MCF 10A (cell line): ENCODE measurements around the gene PTPRM. TPM values are rescaled to one million over a fixed set of nuclear protein-coding genes. Genes with fewer than 3 reads are reported as not detected.
A peak's percentile ranks its signal among the peaks of the same experiment; 100 is the strongest.

ENCODE experiments used
- BruUV-seq: library from RNA; stranded (reverse); fragments of 400-500 nt; replicated peaks from 2 replicates; lab custom pipeline; 2021; lab: Mats Ljungman, UMichigan
- CTCF ChIA-PET: fragments of 300-600 bp; sonication (Branson Sonifier 250); formaldehyde crosslinking; extraction: SDS; loops from one replicate; lab custom pipeline; 2021; ENCODE audit warnings: antibody characterized with exemption, inconsistent platforms; lab: Yijun Ruan, JAX
- POLR2A ChIA-PET: fragments of 300-600, 350-650 bp; sonication (Branson Sonifier 250); formaldehyde crosslinking; extraction: SDS; loops from one replicate; lab custom pipeline; 2020; ENCODE audit warnings: antibody characterized with exemption, inconsistent platforms; lab: Yijun Ruan, JAX
- DNase-seq: peaks from one replicate; pipeline ENCODE4 v3.0.0-alpha.2; 2018; ENCODE audit not compliant: unreplicated experiment
- H3K27ac Mint-ChIP-seq: one replicate; pipeline ENCODE4 v1.8.0; 2022; ENCODE audit warnings: mild to moderate bottlenecking, low read depth, mixed read lengths; ENCODE audit not compliant: unreplicated experiment
- H3K27me3 Mint-ChIP-seq: one replicate; pipeline ENCODE4 v1.8.0; 2022; ENCODE audit warnings: mixed read lengths; ENCODE audit not compliant: insufficient read depth, unreplicated experiment
- H3K36me3 Mint-ChIP-seq: one replicate; pipeline ENCODE4 v1.8.0; 2022; ENCODE audit warnings: mild to moderate bottlenecking, moderate library complexity, mixed read lengths; ENCODE audit not compliant: insufficient read depth, unreplicated experiment
- H3K4me1 Mint-ChIP-seq: one replicate; pipeline ENCODE4 v1.8.0; 2022; ENCODE audit warnings: mixed read lengths; ENCODE audit not compliant: insufficient read depth, unreplicated experiment
- H3K4me3 Mint-ChIP-seq: one replicate; pipeline ENCODE4 v1.8.0; 2022; ENCODE audit warnings: mild to moderate bottlenecking, moderate library complexity, mixed read lengths; ENCODE audit not compliant: unreplicated experiment
- H3K9me3 Mint-ChIP-seq: one replicate; pipeline ENCODE4 v1.8.0; 2022; ENCODE audit warnings: mixed read lengths; ENCODE audit not compliant: unreplicated experiment
- intact Hi-C: fragments of 100-400 bp; cut with micrococcal nuclease; formaldehyde crosslinking; loops from 2 replicates; pipeline ENCODE4 v1.14.1; 2022
- total RNA-seq: library from RNA; stranded (reverse); gene quantifications from 2 replicates; pipeline ENCODE4 v1.2.3, GENCODE V29; 2022
- TF ChIP-seq, protein P1 (sequence below): fragments of 200-600 bp; IDR thresholded peaks from one replicate; pipeline ENCODE4 v1.8.0; 2022; ENCODE audit warnings: antibody characterized with exemption, mild to moderate bottlenecking; ENCODE audit not compliant: unreplicated experiment

Gene PTPRM
- total RNA-seq, 1 experiment from 2014 or later = 82.8 TPM

DNA sequence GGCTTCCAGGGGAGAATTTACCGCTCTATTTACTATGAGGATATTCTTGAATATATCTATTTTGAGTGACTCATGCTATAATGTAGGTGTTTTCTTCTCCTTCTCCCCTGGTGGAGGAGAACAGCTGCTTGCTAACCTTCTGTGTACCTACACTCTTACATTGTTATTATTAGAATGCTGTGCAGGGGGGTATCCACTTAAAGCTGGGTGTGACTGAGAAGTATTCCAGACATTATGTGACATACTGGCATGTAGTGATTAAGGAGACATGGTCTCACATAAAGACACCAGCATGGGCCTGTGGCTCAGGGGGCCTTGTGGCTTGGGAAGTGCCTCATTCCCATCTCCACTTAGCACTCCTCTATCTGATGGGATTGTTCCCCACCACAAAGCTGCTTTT is 287.9 kb downstream of the PTPRM start:
- TF ChIP-seq, protein P1, sequence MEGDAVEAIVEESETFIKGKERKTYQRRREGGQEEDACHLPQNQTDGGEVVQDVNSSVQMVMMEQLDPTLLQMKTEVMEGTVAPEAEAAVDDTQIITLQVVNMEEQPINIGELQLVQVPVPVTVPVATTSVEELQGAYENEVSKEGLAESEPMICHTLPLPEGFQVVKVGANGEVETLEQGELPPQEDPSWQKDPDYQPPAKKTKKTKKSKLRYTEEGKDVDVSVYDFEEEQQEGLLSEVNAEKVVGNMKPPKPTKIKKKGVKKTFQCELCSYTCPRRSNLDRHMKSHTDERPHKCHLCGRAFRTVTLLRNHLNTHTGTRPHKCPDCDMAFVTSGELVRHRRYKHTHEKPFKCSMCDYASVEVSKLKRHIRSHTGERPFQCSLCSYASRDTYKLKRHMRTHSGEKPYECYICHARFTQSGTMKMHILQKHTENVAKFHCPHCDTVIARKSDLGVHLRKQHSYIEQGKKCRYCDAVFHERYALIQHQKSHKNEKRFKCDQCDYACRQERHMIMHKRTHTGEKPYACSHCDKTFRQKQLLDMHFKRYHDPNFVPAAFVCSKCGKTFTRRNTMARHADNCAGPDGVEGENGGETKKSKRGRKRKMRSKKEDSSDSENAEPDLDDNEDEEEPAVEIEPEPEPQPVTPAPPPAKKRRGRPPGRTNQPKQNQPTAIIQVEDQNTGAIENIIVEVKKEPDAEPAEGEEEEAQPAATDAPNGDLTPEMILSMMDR = no peak
- Mint-ChIP-seq H3K27me3 (no peaks in the 10 kb centered on the region), H3K27ac (peak overlapping the region; percentile 42), H3K9me3 (peaks cover 15% of the 10 kb centered on the region), H3K36me3 (no peaks in the 10 kb centered on the region), H3K4me3 (no peak overlapping the region), H3K4me1 (peaks cover 28% of the 10 kb centered on the region)
- intact Hi-C loops = no loop called here
- no peak for DNase-seq
- POLR2A ChIA-PET = no interaction called here
- BruUV-seq = no TSS peak
- CTCF ChIA-PET = interaction anchor here (0.7 to 1.0 kb wide), 3 partner anchors 9 to 126 kb away, joined by 3 read pairs; no protein-coding TSS in a partner anchor

DNA sequence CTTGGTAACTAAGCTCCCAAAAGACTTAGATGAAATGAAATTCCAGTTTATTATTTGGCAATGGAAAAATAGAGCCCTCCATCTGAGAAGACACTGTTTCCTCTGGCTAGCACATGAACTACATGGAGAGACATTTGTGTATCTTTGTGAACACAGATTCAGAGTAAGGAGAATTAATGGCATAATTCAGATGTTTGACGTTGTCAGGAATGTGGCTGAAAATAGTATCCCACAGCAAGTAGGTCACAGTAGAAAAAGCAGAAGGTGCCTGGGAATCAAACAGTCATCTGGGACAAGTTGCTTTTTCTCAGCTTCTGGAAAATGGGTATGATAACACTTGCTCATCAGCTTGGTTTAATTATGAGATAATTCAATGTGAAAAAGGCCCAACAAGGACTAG is 288.6 kb downstream of the PTPRM start:
- Mint-ChIP-seq H3K27ac (peak overlapping the region; percentile 42), H3K36me3 (no peaks in the 10 kb centered on the region), H3K9me3 (peaks cover 15% of the 10 kb centered on the region), H3K4me1 (peaks cover 28% of the 10 kb centered on the region), H3K4me3 (no peak overlapping the region), H3K27me3 (no peaks in the 10 kb centered on the region)
- no peak for DNase-seq
- TF ChIP-seq, protein P1 = no peak
- intact Hi-C loops = no loop called here
- no TSS peak for BruUV-seq
- ChIA-PET CTCF (interaction anchor here (0.8 to 1.0 kb wide), 2 partner anchors 10 to 125 kb away, joined by 3 read pairs; no protein-coding TSS in a partner anchor), POLR2A (no interaction called here)

DNA sequence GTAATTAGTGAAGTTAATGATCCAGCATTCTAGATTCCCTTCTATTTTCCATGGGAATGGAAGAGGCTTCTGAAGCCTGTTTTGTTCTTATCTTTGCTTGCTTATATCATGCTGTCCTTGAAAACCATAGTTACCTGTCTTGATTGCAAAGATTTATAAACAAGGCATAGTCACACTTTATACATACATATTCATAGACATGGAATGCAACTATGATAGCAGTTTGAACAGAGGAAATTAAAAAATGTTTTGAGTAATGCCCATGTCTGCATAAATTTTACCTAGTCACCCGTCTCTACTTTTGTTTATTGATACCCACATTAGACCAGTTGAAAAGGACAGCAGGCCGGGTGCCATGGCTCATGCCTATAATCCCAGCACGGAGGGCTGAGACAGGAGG is 289.0 kb downstream of the PTPRM start:
- peaks cover 10% of the 10 kb centered on the region for H3K9me3 Mint-ChIP-seq
- ChIA-PET CTCF (no interaction called here), POLR2A (no interaction called here)
- H3K36me3 Mint-ChIP-seq = no peaks in the 10 kb centered on the region
- no peaks in the 10 kb centered on the region for H3K27me3 Mint-ChIP-seq
- intact Hi-C loops = no loop called here
- no TSS peak for BruUV-seq
- H3K4me1 Mint-ChIP-seq = peaks cover 28% of the 10 kb centered on the region
- TF ChIP-seq, protein P1 = no peak
- peak overlapping the region; percentile 42 for H3K27ac Mint-ChIP-seq
- no peak overlapping the region for H3K4me3 Mint-ChIP-seq
- no peak for DNase-seq

DNA sequence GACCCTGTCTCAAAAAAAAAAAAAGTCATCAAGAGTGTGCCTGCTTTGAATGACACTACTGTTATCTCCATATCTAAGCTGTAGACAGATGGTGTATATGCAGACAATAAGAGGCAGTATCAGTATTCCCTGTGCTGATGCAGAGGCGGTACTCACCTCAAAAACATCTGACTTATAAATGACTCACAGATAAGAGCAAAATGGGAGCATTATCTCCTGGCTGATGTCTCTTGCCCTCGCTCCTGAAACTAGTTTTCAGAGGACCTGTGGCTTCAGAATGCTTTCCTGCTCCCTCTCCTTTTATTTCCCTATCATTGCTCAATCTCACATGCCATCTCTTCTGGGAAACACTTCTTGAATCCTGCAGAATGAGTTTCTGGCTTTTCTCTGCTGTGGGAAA is 289.6 kb downstream of the PTPRM start:
- Mint-ChIP-seq H3K27ac (peak overlapping the region; percentile 42), H3K4me3 (no peak overlapping the region), H3K36me3 (no peaks in the 10 kb centered on the region), H3K4me1 (peaks cover 33% of the 10 kb centered on the region), H3K9me3 (peaks cover 5% of the 10 kb centered on the region), H3K27me3 (no peaks in the 10 kb centered on the region)
- no TSS peak for BruUV-seq
- DNase-seq = no peak
- TF ChIP-seq, protein P1 = no peak
- intact Hi-C loops = no loop called here
- ChIA-PET POLR2A (interaction anchor here (1.1 kb wide), 1 partner anchor 14 kb away, joined by 4 read pairs; no protein-coding TSS in a partner anchor), CTCF (interaction anchor here (0.6 kb wide), 2 partner anchors 122 to 152 kb away, joined by 3 to 4 read pairs; no protein-coding TSS in a partner anchor)
